ENCODE results near the gene UGT2A2.

The UGT2A2 gene

GRCh38 chr4:69617083-69617694 lies 22.3 kb downstream of the UGT2A2 start:
- TF ChIP-seq CTCF (IDR thresholded peaks at IDR 0.05): peak; percentile 65
- DNase-seq: no peak
- Mint-ChIP-seq H3K27ac (no peak overlapping the region), H3K36me3 (ENCODE audit: low read depth) (no peaks in the 10 kb centered on the region), H3K9me3 (peaks cover 19% of the 10 kb centered on the region), H3K27me3 (ENCODE audit: low read depth, poor library complexity) (no peaks in the 10 kb centered on the region), H3K4me1 (no peaks in the 10 kb centered on the region), H3K4me3 (no peak overlapping the region)

GRCh38 chr4:69610484-69610883 lies 29.0 kb downstream of the UGT2A2 start:
- no peaks in the 10 kb centered on the region for H3K36me3 Mint-ChIP-seq (ENCODE audit: low read depth)
- H3K9me3 Mint-ChIP-seq: peaks cover 2% of the 10 kb centered on the region
- no peak for TF ChIP-seq CTCF (IDR thresholded peaks at IDR 0.05)
- no peaks in the 10 kb centered on the region for H3K27me3 Mint-ChIP-seq (ENCODE audit: low read depth, poor library complexity)
- H3K27ac Mint-ChIP-seq: no peak overlapping the region
- DNase-seq: no peak
- no peak overlapping the region for H3K4me3 Mint-ChIP-seq
- H3K4me1 Mint-ChIP-seq: no peaks in the 10 kb centered on the region

- Mint-ChIP-seq H3K4me3 (no peak overlapping the region), H3K9me3 (peaks cover 5% of the 10 kb centered on the region), H3K4me1 (no peaks in the 10 kb centered on the region), H3K27me3 (ENCODE audit: low read depth, poor library complexity) (peaks cover 6% of the 10 kb centered on the region), H3K27ac (no peak overlapping the region), H3K36me3 (ENCODE audit: low read depth) (no peaks in the 10 kb centered on the region)
- no peak for TF ChIP-seq CTCF (IDR thresholded peaks at IDR 0.05)
- no peak for DNase-seq
Observed at GRCh38 chr4:69601065-69601464, 38.4 kb downstream of the UGT2A2 start.

- no peak for TF ChIP-seq CTCF (IDR thresholded peaks at IDR 0.05)
- H3K27ac Mint-ChIP-seq: no peak overlapping the region
- H3K4me3 Mint-ChIP-seq: no peak overlapping the region
- H3K27me3 Mint-ChIP-seq (ENCODE audit: low read depth, poor library complexity): peaks cover 6% of the 10 kb centered on the region
- no peaks in the 10 kb centered on the region for H3K4me1 Mint-ChIP-seq
- DNase-seq: no peak
- no peaks in the 10 kb centered on the region for H3K36me3 Mint-ChIP-seq (ENCODE audit: low read depth)
- H3K9me3 Mint-ChIP-seq: no peaks in the 10 kb centered on the region
Observed at GRCh38 chr4:69600013-69600412, 39.4 kb downstream of the UGT2A2 start.

- H3K4me1 Mint-ChIP-seq: peaks cover 5% of the 10 kb centered on the region
- DNase-seq: no peak
- no peaks in the 10 kb centered on the region for H3K36me3 Mint-ChIP-seq (ENCODE audit: low read depth)
- no peak overlapping the region for H3K4me3 Mint-ChIP-seq
- TF ChIP-seq CTCF (IDR thresholded peaks at IDR 0.05): no peak
- no peak overlapping the region for H3K27ac Mint-ChIP-seq
- peaks cover 4% of the 10 kb centered on the region for H3K27me3 Mint-ChIP-seq (ENCODE audit: low read depth, poor library complexity)
- H3K9me3 Mint-ChIP-seq: no peaks in the 10 kb centered on the region
Observed at GRCh38 chr4:69594382-69594781, 45.1 kb downstream of the UGT2A2 start.

- Mint-ChIP-seq H3K27ac (no peak overlapping the region), H3K4me3 (no peak overlapping the region), H3K4me1 (peaks cover 5% of the 10 kb centered on the region), H3K36me3 (ENCODE audit: low read depth) (no peaks in the 10 kb centered on the region), H3K27me3 (ENCODE audit: low read depth, poor library complexity) (peaks cover 3% of the 10 kb centered on the region), H3K9me3 (no peaks in the 10 kb centered on the region)
- no peak for TF ChIP-seq CTCF (IDR thresholded peaks at IDR 0.05)
- DNase-seq: no peak
Observed at GRCh38 chr4:69591364-69591763, 48.1 kb downstream of the UGT2A2 start.

All from nephron progenitor cell (in vitro differentiated cells).